IMR-90 (cell line): Measurements from ENCODE around the gene ARPP21. TPM values are rescaled to one million over a fixed set of nuclear protein-coding genes. Genes with fewer than 3 reads are reported as not detected.

Source experiments
- ATAC-seq: fragments of 200-7000 bp; cut with Tn5 transposase; 2 replicates; pipeline ENCODE4 v1.9.1; 2020; ENCODE audit warnings: low read depth, mild to moderate bottlenecking, moderate library complexity
- BruUV-seq: library from RNA; stranded (reverse); fragments of 400-500 nt; replicated peaks from 2 replicates; lab custom pipeline; 2021; lab: Mats Ljungman, UMichigan
- CTCF ChIA-PET: fragments of 300-600 bp; formaldehyde crosslinking; extraction: SDS; loops from one replicate; lab custom pipeline; 2021; ENCODE audit warnings: antibody characterized with exemption; lab: Yijun Ruan, JAX
- POLR2A ChIA-PET: fragments of 300-600 bp; sonication (Branson Sonifier 250); formaldehyde crosslinking; loops from one replicate; lab custom pipeline; 2022; ENCODE audit warnings: antibody characterized with exemption; ENCODE audit not compliant: unreplicated experiment; lab: Charles Lee
- DNase-seq: peaks from one replicate; pipeline ENCODE4 v3.0.0; 2013
- H2AFZ ChIP-seq: replicated peaks from 2 replicates; pipeline ENCODE3; 2013; ENCODE audit warnings: low read length, mild to moderate bottlenecking; ENCODE audit not compliant: poor library complexity
- H2AK5ac ChIP-seq: 2 replicates; pipeline ENCODE4 v1.6.1; 2013; ENCODE audit warnings: low read depth, low read length, inconsistent platforms
- H2AK9ac ChIP-seq: replicated peaks from 2 replicates; pipeline ENCODE3; 2013; ENCODE audit warnings: mild to moderate bottlenecking, low read depth, low read length, moderate library complexity; ENCODE audit not compliant: poor library complexity
- H2BK120ac ChIP-seq: 2 replicates; pipeline ENCODE4 v1.6.1; 2013; ENCODE audit warnings: low read depth, low read length, inconsistent platforms
- H2BK15ac ChIP-seq: 3 replicates; pipeline ENCODE4 v1.6.1; 2013; ENCODE audit warnings: low read depth, low read length, inconsistent platforms
- H2BK20ac ChIP-seq: 2 replicates; pipeline ENCODE4 v1.6.1; 2013; ENCODE audit warnings: low read depth, mild to moderate bottlenecking, inconsistent platforms, low read length, moderate library complexity
- H2BK5ac ChIP-seq: 2 replicates; pipeline ENCODE4 v1.6.1; 2013; ENCODE audit warnings: mild to moderate bottlenecking, low read depth, low read length, inconsistent platforms; ENCODE audit not compliant: poor library complexity, severe bottlenecking
- H3K14ac ChIP-seq: replicated peaks from 2 replicates; pipeline ENCODE4 v1.6.1; 2013; ENCODE audit warnings: low read depth, low read length, inconsistent platforms
- H3K18ac ChIP-seq: 2 replicates; pipeline ENCODE4 v1.6.1; 2013; ENCODE audit warnings: low read depth, low read length, control low read depth
- H3K23ac ChIP-seq: 2 replicates; pipeline ENCODE4 v1.6.1; 2013; ENCODE audit warnings: low read depth, low read length, inconsistent platforms
- H3K27ac ChIP-seq: 2 replicates; pipeline ENCODE4 v1.5.1; 2013; ENCODE audit warnings: mild to moderate bottlenecking, control low read depth, low read length; ENCODE audit not compliant: insufficient read depth
- H3K27me3 ChIP-seq: 2 replicates; pipeline ENCODE4 v1.6.1; 2013; ENCODE audit warnings: low read length; ENCODE audit not compliant: control insufficient read depth, insufficient read depth
- H3K36me3 ChIP-seq: 2 replicates; pipeline ENCODE4 v1.6.1; 2013; ENCODE audit warnings: low read length, mixed read lengths; ENCODE audit not compliant: control insufficient read depth, insufficient read depth
- H3K4ac ChIP-seq: 2 replicates; pipeline ENCODE4 v1.6.1; 2013; ENCODE audit warnings: low read depth, low read length, inconsistent platforms
- H3K4me1 ChIP-seq: 2 replicates; pipeline ENCODE4 v1.6.1; 2013; ENCODE audit warnings: low read length, mixed read lengths; ENCODE audit not compliant: control insufficient read depth, insufficient read depth
- H3K4me2 ChIP-seq: 2 replicates; pipeline ENCODE4 v1.6.1; 2013; ENCODE audit warnings: low read depth, mild to moderate bottlenecking, control low read depth, low read length, moderate library complexity
- H3K4me3 ChIP-seq: 2 replicates; pipeline ENCODE4 v1.5.1; 2013; ENCODE audit warnings: low read depth, mild to moderate bottlenecking, control low read depth, low read length, moderate library complexity; ENCODE audit not compliant: insufficient read depth
- H3K56ac ChIP-seq: 2 replicates; pipeline ENCODE4 v1.6.1; 2013; ENCODE audit warnings: low read length, inconsistent platforms; ENCODE audit not compliant: insufficient read depth; ENCODE audit errors: extremely low read depth
- H3K79me1 ChIP-seq, 2 experiments: 2 replicates each; pipeline ENCODE4 v1.6.1; 2013; ENCODE audit warnings: low read length in 2 of 2, inconsistent platforms in 1 of 2, low read depth in 1 of 2
- H3K9ac ChIP-seq: 2 replicates; pipeline ENCODE4 v1.6.1; 2013; ENCODE audit warnings: low read depth, low read length, control low read depth
- H3K9me1 ChIP-seq: 2 replicates; pipeline ENCODE4 v1.6.1; 2013; ENCODE audit warnings: low read length, inconsistent platforms; ENCODE audit not compliant: insufficient read depth
- H3K9me3 ChIP-seq: 2 replicates; pipeline ENCODE4 v1.6.1; 2013; ENCODE audit warnings: low read length; ENCODE audit not compliant: control insufficient read depth, insufficient read depth
- H4K20me1 ChIP-seq: 2 replicates; pipeline ENCODE4 v1.6.1; 2013; ENCODE audit warnings: low read length, inconsistent platforms; ENCODE audit not compliant: insufficient read depth
- H4K5ac ChIP-seq: 2 replicates; pipeline ENCODE4 v1.6.1; 2013; ENCODE audit warnings: mild to moderate bottlenecking, low read depth, low read length, control low read depth
- H4K8ac ChIP-seq, 2 experiments: 2 replicates each; pipeline ENCODE4 v1.6.1; 2013; ENCODE audit warnings: low read depth in 2 of 2, low read length in 2 of 2, control low read depth in 1 of 2, inconsistent platforms in 1 of 2
- H4K91ac ChIP-seq: 2 replicates; pipeline ENCODE4 v1.6.1; 2013; ENCODE audit warnings: low read depth, low read length, inconsistent platforms; ENCODE audit not compliant: insufficient read depth
- BHLHE40 ChIP-seq: fragments of 150-350 bp; IDR thresholded peaks from 2 replicates; pipeline ENCODE4 v1.6.1; 2016; ENCODE audit warnings: mild to moderate bottlenecking, low read depth, low read length
- CEBPB ChIP-seq: IDR thresholded peaks from 2 replicates; pipeline ENCODE4 v1.6.1; 2012; ENCODE audit warnings: low read depth, low read length, improper control_type of control experiment
- CHD1 ChIP-seq: IDR thresholded peaks from 2 replicates; pipeline ENCODE4 v1.6.1; 2012; ENCODE audit warnings: low read depth, low read length, improper control_type of control experiment
- FOS ChIP-seq: fragments of 150-350 bp; IDR thresholded peaks from 2 replicates; pipeline ENCODE4 v1.6.1; 2016; ENCODE audit warnings: low read depth, low read length
- MAFK ChIP-seq: IDR thresholded peaks from 2 replicates; pipeline ENCODE4 v1.6.1; 2012; ENCODE audit warnings: low read depth, low read length, improper control_type of control experiment
- MAZ ChIP-seq: IDR thresholded peaks from 2 replicates; pipeline ENCODE4 v1.6.1; 2012; ENCODE audit warnings: low read depth, mild to moderate bottlenecking, low read length, improper control_type of control experiment, moderate library complexity, borderline replicate concordance
- MXI1 ChIP-seq: IDR thresholded peaks from 2 replicates; pipeline ENCODE4 v1.6.1; 2012; ENCODE audit warnings: low read depth, mild to moderate bottlenecking, low read length, moderate library complexity, borderline replicate concordance
- NFE2L2 ChIP-seq: fragments of 150-350 bp; IDR thresholded peaks from 2 replicates; pipeline ENCODE4 v1.6.1; 2016; ENCODE audit warnings: low read depth, mild to moderate bottlenecking, low read length
- POLR2A ChIP-seq: IDR thresholded peaks from 2 replicates; pipeline ENCODE4 v1.6.1; 2012; ENCODE audit warnings: mild to moderate bottlenecking, low read depth, low read length
- RAD21 ChIP-seq: IDR thresholded peaks from 2 replicates; pipeline ENCODE4 v1.6.1; 2012; ENCODE audit warnings: low read length, improper control_type of control experiment
- RCOR1 ChIP-seq: IDR thresholded peaks from 2 replicates; pipeline ENCODE4 v1.6.1; 2012; ENCODE audit warnings: mild to moderate bottlenecking, low read length, improper control_type of control experiment; ENCODE audit not compliant: insufficient replicate concordance
- RFX5 ChIP-seq: IDR thresholded peaks from 2 replicates; pipeline ENCODE4 v1.8.0; 2012; ENCODE audit warnings: low read depth, mild to moderate bottlenecking, low read length, moderate library complexity
- SMC3 ChIP-seq: fragments of 150-350 bp; IDR thresholded peaks from 2 replicates; pipeline ENCODE4 v1.6.1; 2016; ENCODE audit warnings: low read depth, mild to moderate bottlenecking, antibody characterized with exemption, low read length, moderate library complexity
- WGBS, 2 experiments: methylation state at CpG; one replicate each; pipeline versions ENCODE4 v1.1.5 to v1.1.7; 2013; ENCODE audit warnings: missing lambda C conversion rate in 2 of 2; ENCODE audit not compliant: insufficient read length in 1 of 2; ENCODE audit errors: extremely low coverage in 2 of 2; 5-methylcytosine and 5-hydroxymethylcytosine counted together
- dilution Hi-C: fragments of 300-500 bp; cut with HindIII; formaldehyde crosslinking; loops from one replicate; pipeline ENCODE4 v1.14.3; 2018; ENCODE audit warnings: low sequenced_read_pairs; ENCODE audit not compliant: unreplicated experiment
- in situ Hi-C: fragments of 300-500 bp; cut with MboI; formaldehyde crosslinking; loops from 3 replicates; pipeline ENCODE4 v1.14.3; 2019; ENCODE audit warnings: low sequenced_read_pairs, inconsistent platforms, mixed read lengths
- intact Hi-C: fragments of 100-400 bp; cut with micrococcal nuclease; formaldehyde crosslinking; loops from 2 replicates; pipeline ENCODE4 v1.10.0; 2022
- polyA plus RNA-seq, 3 experiments: library from polyadenylated mRNA; depleted of rRNA; stranded (reverse); fragments of >200 nt; gene quantifications; 2 replicates each; pipeline ENCODE4 v1.2.3, GENCODE V29; 2012; ENCODE audit warnings: low replicate concordance in 1 of 3
- total RNA-seq: library from RNA; depleted of rRNA; stranded (reverse); fragments of >200 nt; gene quantifications from 2 replicates; pipeline ENCODE4 v1.2.3, GENCODE V29; 2012
- TF ChIP-seq, protein P1 (sequence below): conservative IDR thresholded peaks from 2 replicates; pipeline ENCODE4 v1.5.1; 2012; ENCODE audit warnings: mild to moderate bottlenecking, low read depth, low read length, improper control_type of control experiment
- TF ChIP-seq, protein P2 (sequence below): fragments of 150-350 bp; IDR thresholded peaks from 2 replicates; pipeline ENCODE4 v1.6.1; 2017; ENCODE audit warnings: mild to moderate bottlenecking, antibody characterized with exemption, low read length, low read depth
- TF ChIP-seq, protein P3 (sequence below): fragments of 150-350 bp; IDR thresholded peaks from 2 replicates; pipeline ENCODE4 v1.6.1; 2016; ENCODE audit warnings: low read depth, mild to moderate bottlenecking, low read length, moderate library complexity, borderline replicate concordance

Gene ARPP21
- total and polyA plus RNA-seq, 2 of the 4 experiments (the other 2 are of a cell fraction), result not detected

DNA sequence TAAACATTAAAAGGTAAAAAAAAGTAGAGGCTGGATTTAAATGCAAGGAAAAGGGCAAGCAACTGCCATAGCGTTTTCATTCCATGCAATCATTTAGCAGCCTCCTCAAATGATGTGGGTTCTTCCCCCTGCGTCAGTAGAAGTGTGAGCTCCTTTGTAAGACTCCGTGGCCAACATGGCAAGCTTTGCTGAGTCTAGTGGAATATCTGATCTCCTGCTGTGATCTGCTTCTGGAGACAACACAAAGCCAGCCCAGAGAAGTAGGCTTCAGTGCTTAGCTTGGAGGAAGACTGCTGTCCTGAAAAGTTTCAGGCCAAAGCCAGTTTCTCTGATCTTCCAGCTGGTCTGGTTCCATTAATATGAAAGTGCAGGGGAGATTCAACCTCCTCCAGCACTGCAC, 70.4 kb downstream of the ARPP21 start:
- no peak for TF ChIP-seq MAZ
- TF ChIP-seq, protein P1, sequence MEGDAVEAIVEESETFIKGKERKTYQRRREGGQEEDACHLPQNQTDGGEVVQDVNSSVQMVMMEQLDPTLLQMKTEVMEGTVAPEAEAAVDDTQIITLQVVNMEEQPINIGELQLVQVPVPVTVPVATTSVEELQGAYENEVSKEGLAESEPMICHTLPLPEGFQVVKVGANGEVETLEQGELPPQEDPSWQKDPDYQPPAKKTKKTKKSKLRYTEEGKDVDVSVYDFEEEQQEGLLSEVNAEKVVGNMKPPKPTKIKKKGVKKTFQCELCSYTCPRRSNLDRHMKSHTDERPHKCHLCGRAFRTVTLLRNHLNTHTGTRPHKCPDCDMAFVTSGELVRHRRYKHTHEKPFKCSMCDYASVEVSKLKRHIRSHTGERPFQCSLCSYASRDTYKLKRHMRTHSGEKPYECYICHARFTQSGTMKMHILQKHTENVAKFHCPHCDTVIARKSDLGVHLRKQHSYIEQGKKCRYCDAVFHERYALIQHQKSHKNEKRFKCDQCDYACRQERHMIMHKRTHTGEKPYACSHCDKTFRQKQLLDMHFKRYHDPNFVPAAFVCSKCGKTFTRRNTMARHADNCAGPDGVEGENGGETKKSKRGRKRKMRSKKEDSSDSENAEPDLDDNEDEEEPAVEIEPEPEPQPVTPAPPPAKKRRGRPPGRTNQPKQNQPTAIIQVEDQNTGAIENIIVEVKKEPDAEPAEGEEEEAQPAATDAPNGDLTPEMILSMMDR, result no peak
- TF ChIP-seq FOS, result no peak
- TF ChIP-seq, protein P2, sequence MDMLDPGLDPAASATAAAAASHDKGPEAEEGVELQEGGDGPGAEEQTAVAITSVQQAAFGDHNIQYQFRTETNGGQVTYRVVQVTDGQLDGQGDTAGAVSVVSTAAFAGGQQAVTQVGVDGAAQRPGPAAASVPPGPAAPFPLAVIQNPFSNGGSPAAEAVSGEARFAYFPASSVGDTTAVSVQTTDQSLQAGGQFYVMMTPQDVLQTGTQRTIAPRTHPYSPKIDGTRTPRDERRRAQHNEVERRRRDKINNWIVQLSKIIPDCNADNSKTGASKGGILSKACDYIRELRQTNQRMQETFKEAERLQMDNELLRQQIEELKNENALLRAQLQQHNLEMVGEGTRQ, result no peak
- TF ChIP-seq SMC3, result no peak
- no peak for TF ChIP-seq CHD1
- TF ChIP-seq POLR2A, result no peak
- TF ChIP-seq BHLHE40, result no peak
- no peak for TF ChIP-seq CEBPB
- TF ChIP-seq MXI1, result no peak
- no peak for TF ChIP-seq RAD21
- TF ChIP-seq RCOR1, result no peak
- no peak for TF ChIP-seq RFX5
- TF ChIP-seq MAFK, result no peak
- TF ChIP-seq, protein P3, sequence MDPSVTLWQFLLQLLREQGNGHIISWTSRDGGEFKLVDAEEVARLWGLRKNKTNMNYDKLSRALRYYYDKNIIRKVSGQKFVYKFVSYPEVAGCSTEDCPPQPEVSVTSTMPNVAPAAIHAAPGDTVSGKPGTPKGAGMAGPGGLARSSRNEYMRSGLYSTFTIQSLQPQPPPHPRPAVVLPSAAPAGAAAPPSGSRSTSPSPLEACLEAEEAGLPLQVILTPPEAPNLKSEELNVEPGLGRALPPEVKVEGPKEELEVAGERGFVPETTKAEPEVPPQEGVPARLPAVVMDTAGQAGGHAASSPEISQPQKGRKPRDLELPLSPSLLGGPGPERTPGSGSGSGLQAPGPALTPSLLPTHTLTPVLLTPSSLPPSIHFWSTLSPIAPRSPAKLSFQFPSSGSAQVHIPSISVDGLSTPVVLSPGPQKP, result no peak
- TF ChIP-seq NFE2L2, result no peak
- WGBS, 2 experiments, result no CpG with 5 or more reads among the region's 3 CpGs
- ChIA-PET CTCF (interaction anchor here (0.6 kb wide), 1 partner anchor 51 kb away, joined by 4 read pairs; no protein-coding TSS in a partner anchor), POLR2A (no interaction called here)
- Histone ChIP-seq H2AK9ac (no peak overlapping the region), H3K4me1 (no peaks in the 10 kb centered on the region), H3K4ac (no peak overlapping the region), H3K56ac (no peak overlapping the region), H2BK15ac (no peak overlapping the region), H3K4me3 (no peak overlapping the region), H3K9me1 (no peaks in the 10 kb centered on the region), H4K8ac (no peak overlapping the region), H3K79me1 (no peaks in the 10 kb centered on the region), H3K4me2 (no peak overlapping the region), H4K91ac (no peak overlapping the region), H2AFZ (no peak overlapping the region), H3K27ac (no peak overlapping the region), H3K27me3 (no peaks in the 10 kb centered on the region), H2BK120ac (no peak overlapping the region), H3K9me3 (0 out of 2 replicates have a peak, but pooled peaks cover 2% of the 10 kb centered on the region), H3K14ac (no peak overlapping the region), H2BK5ac (no peak overlapping the region), H3K36me3 (no peaks in the 10 kb centered on the region), H2BK20ac (no peak overlapping the region), H3K18ac (no peak overlapping the region), H2AK5ac (no peak overlapping the region), H4K5ac (no peak overlapping the region), H3K9ac (no peak overlapping the region), H3K23ac (no peak overlapping the region), H4K20me1 (no peaks in the 10 kb centered on the region)
- DNase-seq (no peak), ATAC-seq (no peak)
- intact Hi-C loops (no loop called here), dilution Hi-C loops (no loop called here), in situ Hi-C loops (no loop called here)
- BruUV-seq, result no TSS peak
